ENCODE measurements around the gene KPNB1. TPM values are rescaled to one million over a fixed set of nuclear protein-coding genes. Genes with fewer than 3 reads are reported as not detected.
A peak's percentile ranks its signal among the peaks of the same experiment; 100 is the strongest.

KPNB1 gene
- total and polyA plus RNA-seq, 2 of the 8 experiments (the other 6 are each of a cell fraction or from before 2014, with no cell fraction given): 171 to 625 TPM

- TF ChIP-seq CTCF (IDR thresholded peaks at IDR 0.05; ENCODE audit: control extremely low read depth in 1 of 3, insufficient read depth in 1 of 3, low read depth in 1 of 3, low read length in 3 of 3) (no peak), EZH2 (IDR thresholded peaks at IDR 0.05; ENCODE audit: low read depth, low read length, severe bottlenecking) (no peak), POLR2AphosphoS5 (IDR thresholded peaks at IDR 0.05; ENCODE audit: low read depth, low read length) (no peak), ASH2L (IDR thresholded peaks at IDR 0.05; ENCODE audit: low read length) (peak; percentile 40), SIRT6 (IDR thresholded peaks at IDR 0.05; ENCODE audit: low read length) (no peak), GTF2F1 (IDR thresholded peaks at IDR 0.05; ENCODE audit: borderline replicate concordance, low read depth, low read length) (no peak), HDAC6 (IDR thresholded peaks at IDR 0.05; ENCODE audit: low read depth, low read length) (no peak), RFX5 (IDR thresholded peaks at IDR 0.05; ENCODE audit: borderline replicate concordance, low read depth, low read length) (no peak), MAFK (IDR thresholded peaks at IDR 0.05; ENCODE audit: low read depth, low read length) (no peak), ZNF274 (IDR thresholded peaks at IDR 0.05; ENCODE audit: borderline replicate concordance, extremely low read depth, low read length) (no peak), KDM4A (IDR thresholded peaks at IDR 0.05; ENCODE audit: low read depth, low read length, severe bottlenecking) (peak; percentile 50), RAD21 (IDR thresholded peaks at IDR 0.05 in 1 of 2, conservative IDR thresholded peaks at IDR 0.05 in 1 of 2; ENCODE audit: low read depth in 2 of 2, low read length in 2 of 2) (no peak), YY1 (IDR thresholded peaks at IDR 0.05; ENCODE audit: low read depth, low read length) (no peak), TBP (IDR thresholded peaks at IDR 0.05; ENCODE audit: low read depth, low read length) (no peak), NRF1 (IDR thresholded peaks at IDR 0.05; ENCODE audit: low read depth, low read length) (no peak), SIX5 (IDR thresholded peaks at IDR 0.05; ENCODE audit: low read depth, low read length) (no peak), KDM1A (IDR thresholded peaks at IDR 0.05; ENCODE audit: borderline replicate concordance, low read length) (no peak), SUZ12 (IDR thresholded peaks at IDR 0.05; ENCODE audit: low read length) (peak; percentile 39; the same call in 1 of the 2 replicates), POU5F1 (IDR thresholded peaks at IDR 0.05; ENCODE audit: low read depth, low read length) (no peak), HDAC2 (IDR thresholded peaks at IDR 0.05; ENCODE audit: borderline replicate concordance in 1 of 2, low read depth in 2 of 2, low read length in 2 of 2) (no peak)
- TF ChIP-seq, protein P1, sequence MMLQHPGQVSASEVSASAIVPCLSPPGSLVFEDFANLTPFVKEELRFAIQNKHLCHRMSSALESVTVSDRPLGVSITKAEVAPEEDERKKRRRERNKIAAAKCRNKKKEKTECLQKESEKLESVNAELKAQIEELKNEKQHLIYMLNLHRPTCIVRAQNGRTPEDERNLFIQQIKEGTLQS (IDR thresholded peaks at IDR 0.05; ENCODE audit: insufficient read depth, low read depth, low read length): no peak
These were observed 59.3 kb downstream of the KPNB1 start (continued) for GRCh38 chr17:47708864-47709541.
